Gastroesophageal sphincter (tissue), 3 donors: ENCODE measurements around the gene HBG1.

Experiments
- EP300 ChIP-seq: sonication (generic); formaldehyde crosslinking; IDR thresholded peaks from one replicate; pipeline ENCODE4 v1.6.1; 2017; ENCODE audit warnings: antibody characterized with exemption, mild to moderate bottlenecking
- POLR2A ChIP-seq, 2 donors: fragments of 450-650 bp; IDR thresholded peaks; one replicate each; pipeline ENCODE4 v1.6.1; 2017; ENCODE audit warnings: antibody characterized with exemption in 2 of 2, mild to moderate bottlenecking in 2 of 2, moderate library complexity in 1 of 2
- POLR2AphosphoS5 ChIP-seq: sonication (generic); formaldehyde crosslinking; IDR thresholded peaks from one replicate; pipeline ENCODE4 v1.6.1; 2017; ENCODE audit warnings: antibody characterized with exemption
- TF ChIP-seq, protein P1 (sequence below), 4 experiments: fragments of 200-600 bp in 2 of 4; fragments of 450-650 bp in 2 of 4; sonication (generic) in 1 of 4; IDR thresholded peaks; one replicate each; pipeline ENCODE4 v1.5.1; 2017 to 2019; ENCODE audit warnings: antibody characterized with exemption in 4 of 4, mild to moderate bottlenecking in 2 of 4, moderate library complexity in 2 of 4

DNA sequence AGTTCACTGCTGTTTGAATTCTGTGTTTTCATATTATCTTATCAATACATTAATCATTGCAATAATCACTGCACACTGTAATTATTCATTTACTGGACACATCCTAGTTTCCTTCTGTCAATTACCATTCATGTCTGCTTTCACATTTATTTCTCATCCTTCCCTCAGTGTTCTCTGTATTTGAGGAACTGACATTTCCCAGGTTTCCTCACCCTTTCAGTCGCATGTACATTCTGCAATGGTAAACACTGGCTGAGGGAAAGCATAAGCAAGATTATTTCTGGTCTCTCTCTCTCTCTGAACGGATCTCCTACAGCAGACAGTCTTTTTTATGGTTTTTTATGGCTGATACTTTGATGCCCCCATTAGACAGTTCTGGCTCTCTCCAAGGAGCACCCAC is 11.2 kb downstream of the HBG1 start:
- TF ChIP-seq, protein P1, sequence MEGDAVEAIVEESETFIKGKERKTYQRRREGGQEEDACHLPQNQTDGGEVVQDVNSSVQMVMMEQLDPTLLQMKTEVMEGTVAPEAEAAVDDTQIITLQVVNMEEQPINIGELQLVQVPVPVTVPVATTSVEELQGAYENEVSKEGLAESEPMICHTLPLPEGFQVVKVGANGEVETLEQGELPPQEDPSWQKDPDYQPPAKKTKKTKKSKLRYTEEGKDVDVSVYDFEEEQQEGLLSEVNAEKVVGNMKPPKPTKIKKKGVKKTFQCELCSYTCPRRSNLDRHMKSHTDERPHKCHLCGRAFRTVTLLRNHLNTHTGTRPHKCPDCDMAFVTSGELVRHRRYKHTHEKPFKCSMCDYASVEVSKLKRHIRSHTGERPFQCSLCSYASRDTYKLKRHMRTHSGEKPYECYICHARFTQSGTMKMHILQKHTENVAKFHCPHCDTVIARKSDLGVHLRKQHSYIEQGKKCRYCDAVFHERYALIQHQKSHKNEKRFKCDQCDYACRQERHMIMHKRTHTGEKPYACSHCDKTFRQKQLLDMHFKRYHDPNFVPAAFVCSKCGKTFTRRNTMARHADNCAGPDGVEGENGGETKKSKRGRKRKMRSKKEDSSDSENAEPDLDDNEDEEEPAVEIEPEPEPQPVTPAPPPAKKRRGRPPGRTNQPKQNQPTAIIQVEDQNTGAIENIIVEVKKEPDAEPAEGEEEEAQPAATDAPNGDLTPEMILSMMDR (IDR thresholded peaks at IDR 0.05) = no peak
- TF ChIP-seq POLR2A (IDR thresholded peaks at IDR 0.05) = no peak
- TF ChIP-seq POLR2AphosphoS5 = no peak
- TF ChIP-seq EP300 = no peak
